CD4-positive, alpha-beta T cell treated with Interleukin-4 for 4 hours (primary cell): ENCODE measurements around the gene ADAM23.
"Not testable (repeated sequence)": the region's sequence is repeated elsewhere in the genome, so short reads cannot be mapped to it uniquely, and the experiment has no call there.

ENCODE experiments used
- DNase-seq: peaks from one replicate; pipeline ENCODE4 v3.0.0-alpha.2; 2020

Gene ADAM23, protein sequence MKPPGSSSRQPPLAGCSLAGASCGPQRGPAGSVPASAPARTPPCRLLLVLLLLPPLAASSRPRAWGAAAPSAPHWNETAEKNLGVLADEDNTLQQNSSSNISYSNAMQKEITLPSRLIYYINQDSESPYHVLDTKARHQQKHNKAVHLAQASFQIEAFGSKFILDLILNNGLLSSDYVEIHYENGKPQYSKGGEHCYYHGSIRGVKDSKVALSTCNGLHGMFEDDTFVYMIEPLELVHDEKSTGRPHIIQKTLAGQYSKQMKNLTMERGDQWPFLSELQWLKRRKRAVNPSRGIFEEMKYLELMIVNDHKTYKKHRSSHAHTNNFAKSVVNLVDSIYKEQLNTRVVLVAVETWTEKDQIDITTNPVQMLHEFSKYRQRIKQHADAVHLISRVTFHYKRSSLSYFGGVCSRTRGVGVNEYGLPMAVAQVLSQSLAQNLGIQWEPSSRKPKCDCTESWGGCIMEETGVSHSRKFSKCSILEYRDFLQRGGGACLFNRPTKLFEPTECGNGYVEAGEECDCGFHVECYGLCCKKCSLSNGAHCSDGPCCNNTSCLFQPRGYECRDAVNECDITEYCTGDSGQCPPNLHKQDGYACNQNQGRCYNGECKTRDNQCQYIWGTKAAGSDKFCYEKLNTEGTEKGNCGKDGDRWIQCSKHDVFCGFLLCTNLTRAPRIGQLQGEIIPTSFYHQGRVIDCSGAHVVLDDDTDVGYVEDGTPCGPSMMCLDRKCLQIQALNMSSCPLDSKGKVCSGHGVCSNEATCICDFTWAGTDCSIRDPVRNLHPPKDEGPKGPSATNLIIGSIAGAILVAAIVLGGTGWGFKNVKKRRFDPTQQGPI

DNA sequence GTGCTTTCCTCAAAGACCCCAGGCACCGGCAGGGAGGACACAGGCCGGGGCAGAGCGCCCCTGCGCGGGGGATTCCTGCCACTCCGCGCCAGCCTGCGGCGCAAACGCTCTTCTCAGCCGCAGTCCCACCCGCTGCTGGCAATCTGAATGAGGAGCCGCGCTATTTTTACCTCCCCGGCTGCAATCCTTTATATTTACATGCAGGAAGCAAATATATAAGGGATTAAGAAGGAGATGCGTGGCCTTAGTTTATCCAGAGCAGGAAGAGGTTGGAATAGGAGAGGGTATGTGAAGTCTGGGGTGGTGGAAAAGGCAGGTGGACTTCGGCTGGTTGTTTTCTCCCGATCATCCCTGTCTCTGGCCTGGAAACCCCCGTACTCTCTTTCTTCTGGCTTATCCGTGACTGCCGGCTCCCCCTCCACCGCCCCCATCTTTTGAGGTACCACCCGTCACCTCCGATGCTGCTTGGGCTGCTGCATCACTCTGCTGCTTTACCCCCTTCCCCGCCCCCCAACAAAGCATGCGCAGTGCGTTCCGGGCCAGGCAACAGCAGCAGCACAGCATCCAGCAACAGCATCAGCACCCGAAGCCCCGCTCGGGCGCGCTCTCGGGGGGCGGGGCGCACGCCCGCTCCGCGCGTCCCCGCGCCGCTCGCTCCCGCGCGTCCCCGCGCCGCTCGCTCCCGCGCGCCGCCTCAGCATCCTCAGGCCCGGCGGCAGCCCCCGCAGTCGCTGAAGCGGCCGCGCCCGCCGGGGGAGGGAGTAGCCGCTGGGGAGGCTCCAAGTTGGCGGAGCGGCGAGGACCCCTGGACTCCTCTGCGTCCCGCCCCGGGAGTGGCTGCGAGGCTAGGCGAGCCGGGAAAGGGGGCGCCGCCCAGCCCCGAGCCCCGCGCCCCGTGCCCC, at the start of gene ADAM23:
Gene ADAM23 (plus strand): TSS at position 700 of the 902 bp plus-strand sequence. CDS start 335 bp downstream, outside the sequence.
- DNase-seq = peak; percentile 31

DNA sequence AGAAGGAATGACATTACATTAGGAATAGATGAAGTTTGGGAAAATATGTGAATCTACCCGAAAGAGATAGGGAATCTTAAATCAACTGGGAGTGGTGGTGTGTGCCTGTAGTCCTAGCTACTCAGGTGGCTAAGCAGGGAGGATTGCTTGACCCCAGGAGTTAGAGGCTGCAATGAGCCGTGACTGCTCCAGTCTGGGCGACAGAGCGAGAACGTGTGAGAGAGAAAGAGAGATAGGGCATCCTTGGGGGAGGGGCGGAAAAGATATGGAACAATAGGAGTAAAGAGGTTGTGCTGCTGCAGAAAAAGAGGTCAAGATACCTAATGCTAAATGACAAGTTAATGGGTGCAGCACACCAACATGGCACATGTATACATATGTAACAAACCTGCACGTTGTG, 47.1 kb upstream of the ADAM23 start:
- DNase-seq = no peak

DNA sequence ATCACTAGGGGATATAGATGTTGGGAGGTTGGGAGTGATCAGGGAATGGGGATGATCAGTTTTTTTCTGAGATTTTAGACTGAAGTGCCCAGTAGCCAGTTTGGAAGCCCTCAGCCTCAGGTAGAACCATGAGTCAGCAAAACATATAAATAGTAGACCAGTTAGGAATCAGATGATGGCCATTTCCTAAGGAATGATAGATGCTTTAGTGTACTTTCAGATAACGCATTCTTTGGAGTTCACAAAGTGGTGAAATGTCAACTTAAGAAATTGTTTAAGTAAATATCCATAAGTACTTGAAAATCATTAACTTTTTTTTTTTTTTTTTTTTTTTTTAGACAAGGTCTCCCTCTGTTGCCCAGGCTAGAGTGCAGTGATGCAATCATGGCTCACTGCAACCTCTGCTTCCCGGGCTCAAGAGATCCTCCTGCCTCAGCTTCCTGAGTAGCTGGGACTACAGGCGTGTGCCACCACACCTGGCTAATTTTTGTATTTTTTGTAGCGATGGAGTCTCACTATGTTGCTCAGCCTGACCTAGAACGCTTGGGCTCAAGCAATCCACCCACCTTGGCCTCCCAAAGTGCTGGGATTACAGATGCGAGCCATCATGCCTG, 40.3 kb upstream of the ADAM23 start:
- not testable (repeated sequence) for DNase-seq

- no peak for DNase-seq
Observed at GRCh38 chr2:206408323-206409320, 34.7 kb upstream of the ADAM23 start.

DNA sequence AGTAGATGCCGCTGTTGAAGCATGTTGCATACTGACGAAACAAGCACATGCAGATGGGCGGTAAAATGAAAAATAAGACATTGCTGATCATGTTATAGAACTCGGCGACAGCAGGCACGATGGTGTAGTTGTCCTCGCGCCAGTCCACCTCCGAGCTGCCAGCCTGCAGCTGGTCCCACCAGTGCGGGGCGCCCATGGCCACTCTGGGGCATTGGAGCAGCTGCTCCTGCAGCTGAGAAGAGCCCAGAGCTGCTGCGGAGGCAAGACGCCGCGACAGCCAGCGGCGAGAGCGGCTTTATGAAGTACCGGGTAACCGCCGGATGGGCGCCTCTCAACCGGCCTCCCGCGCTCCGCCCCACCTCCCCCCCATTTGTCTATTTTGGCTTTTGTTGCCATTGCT, 32.6 kb upstream of the ADAM23 start:
- no peak for DNase-seq

GRCh38 chr2:206415618-206416243, 27.6 kb upstream of the ADAM23 start:
- DNase-seq = no peak

- no peak for DNase-seq
Observed at GRCh38 chr2:206418968-206419367, 24.4 kb upstream of the ADAM23 start.

DNA sequence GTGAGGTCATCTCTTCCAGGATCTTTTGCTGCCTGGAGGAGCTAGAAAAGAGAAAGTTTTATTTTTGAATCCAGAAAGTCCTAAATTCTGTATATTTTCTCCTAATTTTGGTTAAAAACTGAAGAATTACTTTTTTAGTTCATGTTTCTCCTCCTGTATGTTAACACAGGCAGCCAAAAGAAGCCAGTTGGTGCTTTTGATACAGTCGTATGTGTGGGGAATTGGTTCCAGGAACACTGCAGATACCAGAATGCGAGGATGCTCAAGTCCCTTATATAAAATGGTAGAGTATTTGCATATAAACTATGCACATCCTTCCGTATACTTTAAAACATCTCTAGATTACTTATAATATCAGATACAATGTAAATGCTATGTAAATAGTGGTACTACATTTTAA, 22.6 kb upstream of the ADAM23 start:
- DNase-seq = no peak

GRCh38 chr2:206422493-206422892, 20.8 kb upstream of the ADAM23 start:
- DNase-seq = no peak

GRCh38 chr2:206423147-206423546, 20.2 kb upstream of the ADAM23 start:
- no peak for DNase-seq

- DNase-seq = no peak
Observed at GRCh38 chr2:206424134-206424533, 19.2 kb upstream of the ADAM23 start.

DNA sequence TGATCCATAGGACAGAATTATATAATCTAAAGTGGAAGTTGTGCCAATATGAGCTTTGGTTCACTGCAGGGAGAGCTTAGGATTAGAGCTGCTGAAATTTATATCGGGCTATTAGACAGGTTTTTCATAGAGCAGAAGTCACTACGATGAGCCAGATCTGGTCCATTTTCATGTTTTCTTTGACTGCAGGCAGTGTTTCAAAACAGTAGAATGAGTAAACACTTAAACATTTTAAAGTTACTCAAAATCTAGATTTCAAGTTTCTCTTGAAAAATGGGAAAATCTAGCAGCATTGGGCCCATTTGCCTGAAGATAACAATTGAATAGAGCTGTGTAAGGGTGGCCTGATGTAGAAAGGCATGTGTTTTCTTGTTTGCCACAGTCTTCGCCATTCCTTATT, 14.5 kb upstream of the ADAM23 start:
- DNase-seq = no peak

GRCh38 chr2:206430452-206430851, 12.9 kb upstream of the ADAM23 start:
- no peak for DNase-seq

- DNase-seq = no peak
Observed at GRCh38 chr2:206431439-206431838, 11.9 kb upstream of the ADAM23 start.

DNA sequence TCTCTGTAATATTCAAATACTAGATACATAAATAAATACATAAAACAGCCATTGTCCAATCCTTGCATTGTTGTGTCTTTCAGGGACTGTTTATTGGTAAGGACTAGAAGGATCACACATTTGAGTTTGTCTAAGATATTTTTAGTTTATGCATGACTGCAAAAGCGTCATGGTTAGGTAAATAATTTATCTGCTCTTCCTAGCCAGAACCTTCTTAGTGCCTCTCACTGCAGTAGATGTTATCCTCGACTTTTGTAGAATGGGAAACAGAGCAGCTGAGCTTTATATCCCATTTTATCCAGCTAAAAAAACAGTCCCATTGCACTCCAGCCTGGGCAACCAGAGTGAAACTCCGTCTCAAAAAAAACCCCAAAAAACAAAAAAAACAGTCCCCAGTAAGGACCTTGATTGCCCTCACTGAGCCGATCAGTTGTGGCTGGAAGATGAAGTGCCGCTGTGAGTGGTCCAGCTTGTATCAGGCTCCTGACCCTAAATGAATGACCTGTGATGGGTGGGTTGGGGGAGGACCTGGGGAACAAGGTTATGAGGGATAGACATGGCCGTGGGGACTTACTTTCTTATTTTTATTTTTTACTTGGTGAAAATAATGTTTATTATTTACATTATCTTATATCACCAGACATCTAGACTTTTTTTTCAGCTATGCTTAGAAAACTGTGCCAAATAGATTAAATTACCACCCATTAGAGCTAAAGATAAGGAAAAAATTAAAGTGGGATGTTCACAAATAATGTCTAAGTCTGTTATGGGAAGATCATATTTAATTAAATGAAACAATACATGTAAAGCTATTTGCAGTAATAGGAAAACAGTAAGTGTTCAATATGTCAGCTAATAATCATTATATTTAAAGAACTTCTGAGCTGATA, 10.9 kb upstream of the ADAM23 start:
- no peak for DNase-seq

GRCh38 chr2:206433190-206433589, 10.1 kb upstream of the ADAM23 start:
- no peak for DNase-seq

DNA sequence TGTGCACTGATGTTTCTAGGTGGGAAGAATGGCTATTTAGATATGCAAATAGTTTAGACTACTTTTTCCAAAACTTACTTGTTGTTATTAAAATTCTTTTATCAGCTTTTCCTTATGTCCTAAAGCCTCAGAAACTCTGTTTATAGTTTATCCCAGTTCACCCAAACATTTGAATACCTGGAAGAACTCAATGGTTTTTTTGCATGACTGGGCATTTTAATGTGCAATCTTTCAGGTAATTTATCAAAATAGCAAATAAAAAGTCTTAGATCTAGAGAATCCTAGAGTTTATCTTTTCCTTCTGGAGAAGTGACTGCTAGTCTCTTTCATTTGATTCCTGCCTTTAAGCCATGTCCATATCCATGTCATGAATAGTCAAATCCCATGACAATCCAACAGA, 9.6 kb upstream of the ADAM23 start:
- no peak for DNase-seq

GRCh38 chr2:206435742-206436141, 7.6 kb upstream of the ADAM23 start:
- DNase-seq = no peak

DNA sequence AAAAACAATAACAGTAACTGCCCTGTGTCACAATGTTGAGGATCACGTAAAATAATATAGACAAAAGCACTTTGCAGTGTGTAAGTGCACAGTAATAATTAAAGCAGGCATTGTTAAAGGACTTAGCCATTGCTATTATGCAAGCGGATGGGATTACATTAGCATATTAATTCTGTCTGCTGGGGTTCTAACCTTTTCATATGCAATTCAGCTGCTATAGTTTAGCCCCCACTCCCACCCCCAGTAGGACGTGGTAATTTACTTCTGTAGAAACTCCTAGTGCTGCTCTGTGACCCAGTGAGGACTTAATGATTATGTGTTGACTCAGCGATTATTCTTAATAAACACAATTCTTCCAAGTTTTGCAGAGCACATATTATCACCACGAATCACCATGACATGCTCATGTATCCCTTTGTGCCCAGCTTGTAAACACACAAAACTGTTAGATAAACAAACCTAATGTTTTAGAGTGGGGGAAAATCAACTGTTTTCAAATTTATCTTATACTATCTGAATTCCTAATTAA, 5.1 kb upstream of the ADAM23 start:
- DNase-seq = no peak

GRCh38 chr2:206442474-206442832, 879 bp upstream of the ADAM23 start:
- DNase-seq = no peak
